HG03064 (cell line): ENCODE results near the gene F12.
"Not testable (repeated sequence)": the region's sequence is repeated elsewhere in the genome, so short reads cannot be mapped to it uniquely, and the experiment has no call there.

Experiments
- ATAC-seq: cut with Tn5 transposase; IDR thresholded peaks from one replicate; pipeline ENCODE4 v1.9.1; 2021; ENCODE audit warnings: low read depth; ENCODE audit not compliant: unreplicated experiment

The F12 gene

DNA sequence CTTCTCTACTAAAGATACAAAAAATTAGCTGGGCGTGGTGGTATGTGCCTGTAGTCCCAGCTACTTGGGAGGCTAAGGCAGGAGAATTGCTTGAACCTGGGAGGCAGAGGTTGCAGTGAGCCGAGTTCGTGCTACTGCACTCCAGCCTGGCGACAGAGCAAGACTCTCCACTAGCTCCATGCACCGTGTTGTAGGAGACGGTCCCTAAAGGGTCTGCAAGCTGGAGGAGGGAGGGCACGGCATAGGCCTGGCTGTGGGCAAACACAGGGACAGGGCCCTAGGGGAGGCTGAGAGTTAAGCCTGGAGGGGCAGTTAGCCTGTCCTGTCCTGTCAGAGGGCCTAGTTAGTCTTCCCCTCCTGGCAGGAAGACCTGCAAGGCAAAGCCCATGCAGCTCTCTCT lies 48.6 kb downstream of the F12 start:
- not testable (repeated sequence) for ATAC-seq

- ATAC-seq = no peak
Observed at GRCh38 chr5:177359860-177360259, 49.5 kb downstream of the F12 start.

DNA sequence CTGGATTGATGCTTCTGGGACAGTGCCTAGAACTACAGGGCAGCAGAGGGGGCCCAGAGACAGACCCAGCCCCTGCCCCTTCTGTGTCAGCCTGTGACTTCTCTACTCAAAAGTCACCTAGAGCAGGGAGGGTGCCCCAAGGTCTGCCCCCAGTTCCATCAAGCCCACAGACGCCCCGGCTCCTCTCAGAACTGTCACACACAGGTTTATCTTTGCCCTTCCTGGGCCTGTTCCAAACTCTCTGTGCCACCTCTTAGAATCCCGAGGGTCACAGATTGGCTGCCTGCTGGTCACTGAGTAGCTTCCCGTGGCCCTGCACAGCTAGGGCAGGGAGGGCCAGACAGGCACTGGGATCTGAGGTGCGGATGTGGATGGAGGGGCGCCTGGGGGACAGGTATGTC lies 49.9 kb downstream of the F12 start:
- no peak for ATAC-seq

DNA sequence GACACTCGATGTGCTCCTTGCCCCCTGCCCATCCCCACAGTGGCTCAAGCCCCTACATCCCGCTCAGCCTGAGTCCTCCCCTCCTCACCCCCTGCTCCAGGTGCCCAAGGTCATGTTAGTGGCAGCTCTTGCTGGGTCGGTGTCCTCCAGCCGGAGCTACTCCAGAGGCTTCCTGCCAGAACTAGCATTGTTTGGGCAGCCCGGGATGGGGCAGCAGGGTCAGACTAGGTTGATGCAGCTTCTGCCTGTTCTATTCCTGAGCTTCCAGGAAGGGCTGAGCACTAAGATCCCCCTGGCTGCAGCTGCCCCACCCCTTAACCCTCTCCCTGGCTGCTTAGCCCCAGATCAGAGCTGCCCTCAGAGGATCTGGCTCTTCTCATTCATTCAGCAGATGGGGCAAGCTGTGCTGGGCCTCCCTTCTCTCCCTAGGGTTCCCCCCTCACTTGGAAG lies 51.0 kb downstream of the F12 start:
- no peak for ATAC-seq

DNA sequence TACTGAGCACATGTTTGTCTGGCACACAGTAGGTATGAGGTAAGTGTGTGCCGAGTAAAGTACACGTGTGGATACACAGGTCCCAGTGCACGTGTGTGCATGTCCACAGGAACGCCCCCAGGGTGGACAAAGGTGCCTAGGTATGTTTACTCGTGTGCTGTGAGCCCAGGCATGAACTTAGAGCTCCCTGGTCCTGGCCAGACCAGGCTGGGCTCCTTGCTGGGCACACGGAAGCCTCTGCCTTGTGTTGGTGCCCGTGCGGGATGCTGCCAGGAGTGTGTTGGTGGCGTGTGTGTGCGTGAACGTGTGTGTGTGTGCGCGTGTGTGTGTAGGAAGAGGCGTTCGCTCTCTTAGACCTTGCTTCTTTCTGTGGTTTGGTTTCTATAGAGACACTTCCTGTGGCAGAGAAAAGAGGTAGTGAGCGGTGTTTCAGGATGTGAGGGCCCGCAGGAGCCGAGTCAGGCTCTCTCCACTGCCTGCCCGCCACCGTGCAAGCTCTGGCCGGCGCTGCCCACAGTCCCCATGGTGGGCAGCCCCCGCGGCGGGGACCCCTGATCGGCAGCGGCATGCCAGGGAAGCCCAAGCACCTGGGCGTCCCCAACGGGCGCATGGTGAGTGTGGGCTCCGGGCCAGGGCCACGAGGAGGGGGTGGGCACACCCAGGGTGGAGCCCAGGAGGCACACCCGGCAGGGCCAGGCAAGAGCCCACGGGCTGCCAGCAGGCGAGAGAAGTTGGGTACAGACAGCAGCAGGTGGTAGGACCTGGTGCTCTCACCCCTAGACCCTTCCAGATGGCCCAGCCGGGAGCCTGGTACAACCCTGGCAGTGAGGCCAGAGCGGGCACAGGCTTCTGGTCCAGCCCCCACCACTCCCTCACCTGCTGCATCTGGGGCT lies 51.7 kb downstream of the F12 start, which contains the start of gene RGS14:
Gene RGS14 (plus strand): TSS at position 466 of the 893 bp plus-strand sequence. CDS start 101 bp downstream, at position 567.
- peak; percentile 89 for ATAC-seq

GRCh38 chr5:177357146-177357458 lies 52.3 kb downstream of the F12 start:
- ATAC-seq = no peak

DNA sequence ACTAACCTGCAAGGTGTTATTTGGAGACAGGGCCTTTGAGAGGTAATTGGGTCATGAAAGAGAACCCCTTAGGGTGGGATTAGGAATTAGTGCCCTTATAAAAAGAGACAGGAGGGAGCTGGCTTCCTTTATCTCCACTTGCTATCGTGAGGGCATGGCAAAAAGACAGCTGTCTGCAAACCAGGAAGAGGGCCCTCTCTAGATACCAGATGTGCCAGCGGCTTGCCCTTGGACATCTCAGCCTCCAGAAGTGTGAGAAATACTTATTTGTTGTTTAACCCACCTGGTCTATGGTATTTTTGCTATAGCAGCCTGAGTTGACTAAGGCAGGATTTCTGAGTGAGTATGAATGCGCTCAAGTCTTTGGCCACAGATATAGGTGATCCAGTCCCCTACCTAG lies 52.6 kb downstream of the F12 start:
- no peak for ATAC-seq

DNA sequence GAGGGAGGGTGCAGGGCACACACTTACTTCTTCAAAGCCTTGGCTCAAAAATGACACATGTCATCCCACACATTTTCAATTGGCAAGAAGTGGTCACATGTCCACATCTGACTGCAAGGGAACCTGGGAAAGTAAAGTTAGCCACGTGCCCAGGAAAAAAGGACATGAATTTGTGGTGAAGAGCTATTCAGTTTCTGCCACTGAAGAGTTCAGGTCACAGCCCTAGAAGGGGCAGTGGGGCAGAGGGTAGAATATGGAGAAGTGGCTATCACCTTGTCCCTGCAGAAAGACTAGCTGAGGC lies 53.5 kb downstream of the F12 start:
- ATAC-seq = no peak

DNA sequence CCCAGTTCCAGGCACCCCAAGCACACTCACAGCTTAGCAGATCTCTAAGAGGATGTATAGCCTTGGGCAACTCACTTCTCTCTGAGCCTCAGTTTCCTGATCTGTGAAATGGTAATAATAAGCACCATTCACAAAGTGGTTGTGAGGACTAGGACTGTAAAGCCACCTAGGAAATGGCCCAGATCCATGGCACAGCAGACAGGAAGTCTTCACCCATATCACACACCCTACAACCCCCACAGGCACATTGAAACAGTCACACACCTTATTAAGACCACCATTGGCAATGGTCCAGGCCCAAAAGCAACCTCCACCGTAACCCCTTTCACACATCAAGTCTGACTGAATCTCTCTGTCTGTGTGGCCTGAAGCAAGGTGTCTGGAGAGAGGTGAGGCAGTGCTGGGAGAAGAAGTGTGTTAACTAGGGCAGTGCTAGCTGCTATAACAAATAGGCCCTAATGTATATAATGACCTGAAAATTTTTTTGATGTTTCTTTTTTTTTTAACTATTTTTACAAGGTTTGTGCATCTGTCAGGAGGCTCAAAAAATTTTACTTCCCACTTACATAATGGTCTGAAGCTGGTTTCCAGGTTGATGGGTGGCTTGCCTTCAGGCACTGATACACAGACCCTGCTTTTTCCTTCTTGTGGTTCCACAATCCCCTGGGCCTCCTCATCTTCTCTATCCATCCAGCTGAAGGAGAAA lies 54.0 kb downstream of the F12 start:
- no peak for ATAC-seq

DNA sequence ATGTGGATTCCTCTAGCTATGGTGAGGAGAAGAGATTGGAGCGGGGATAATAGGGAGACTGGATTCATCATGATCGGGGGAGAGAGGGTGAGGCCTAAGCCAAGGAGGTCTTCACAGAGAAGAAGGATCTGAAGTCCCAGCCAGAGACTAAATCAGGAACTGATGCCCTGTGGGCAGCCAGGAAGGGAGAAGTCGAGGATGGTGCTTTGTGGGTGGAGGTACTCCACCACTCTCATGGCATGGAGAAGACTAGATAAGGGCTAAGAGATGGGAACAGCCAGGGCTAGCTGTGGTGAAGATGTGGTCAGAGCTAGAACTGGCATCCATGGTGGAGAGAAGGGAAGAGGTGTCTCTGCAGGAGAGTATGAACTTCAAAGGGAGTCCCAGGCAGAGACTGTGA lies 54.7 kb downstream of the F12 start:
- no peak for ATAC-seq

- ATAC-seq = no peak
Observed at GRCh38 chr5:177354256-177354655, 55.1 kb downstream of the F12 start.

- ATAC-seq = no peak
Observed at GRCh38 chr5:177353093-177353492, 56.3 kb downstream of the F12 start.
